Endothelial cell of umbilical vein (primary cell): ENCODE measurements around the gene CCDC97. TPM values are rescaled to one million over a fixed set of nuclear protein-coding genes. Genes with fewer than 3 reads are reported as not detected.

ENCODE experiments used
- BruUV-seq: library from RNA; stranded (reverse); fragments of 400-500 nt; replicated peaks from 2 replicates; lab custom pipeline; 2021; lab: Mats Ljungman, UMichigan
- CTCF ChIA-PET: fragments of 300-600, 350-600 bp; sonication (Branson Sonifier 250); formaldehyde crosslinking; loops from one replicate; lab custom pipeline; 2021; ENCODE audit warnings: antibody characterized with exemption, inconsistent platforms; lab: Charles Lee
- POLR2A ChIA-PET: fragments of 300-600, 350-600 bp; sonication (Branson Sonifier 250); formaldehyde crosslinking; loops from one replicate; lab custom pipeline; 2021; ENCODE audit warnings: antibody characterized with exemption, inconsistent platforms; lab: Charles Lee
- DNase-seq: peaks from one replicate; pipeline ENCODE4 v3.0.0-alpha.2; 2011; ENCODE audit warnings: low read depth, low spot score
- FAIRE-seq: peaks from 2 replicates; lab custom pipeline; 2011; peaks lifted over from hg19 to GRCh38; lab: Jason Lieb, UNC
- H2AFZ ChIP-seq: 2 replicates; pipeline ENCODE4 v1.6.0; 2012; ENCODE audit warnings: low read depth, low read length, control low read depth, inconsistent platforms
- H3K27ac ChIP-seq: 2 replicates; pipeline ENCODE4 v1.5.1; 2011; ENCODE audit warnings: low read depth, mild to moderate bottlenecking, control low read depth, low read length, moderate library complexity; ENCODE audit not compliant: insufficient read depth
- H3K27me3 ChIP-seq, 2 experiments: 2 replicates each; pipeline versions ENCODE4 v1.6.0 to v1.6.1; 2011; ENCODE audit warnings: low read length in 2 of 2, mixed read lengths in 1 of 2; ENCODE audit not compliant: control insufficient read depth in 2 of 2, insufficient read depth in 2 of 2
- H3K36me3 ChIP-seq, 2 experiments: 2 replicates in 1 of 2; 3 replicates in 1 of 2; pipeline ENCODE4 v1.5.1; 2011; ENCODE audit warnings: low read length in 2 of 2, mild to moderate bottlenecking in 1 of 2, moderate library complexity in 1 of 2; ENCODE audit not compliant: control insufficient read depth in 2 of 2, insufficient read depth in 2 of 2; ENCODE audit errors: extremely low read depth in 1 of 2
- H3K4me1 ChIP-seq: 3 replicates; pipeline ENCODE4 v1.5.1; 2011; ENCODE audit warnings: mild to moderate bottlenecking, low read length; ENCODE audit not compliant: control insufficient read depth, insufficient read depth; ENCODE audit errors: extremely low read depth
- H3K4me2 ChIP-seq: 2 replicates; pipeline ENCODE4 v1.6.1; 2011; ENCODE audit warnings: low read length, control low read depth, mixed read lengths; ENCODE audit not compliant: insufficient read depth
- H3K4me3 ChIP-seq, 3 experiments: fragments of 200-600 bp in 1 of 3; sonication (generic), shearing (Covaris generic) in 1 of 3; replicated peaks in 1 of 3; 2 replicates each; pipeline ENCODE4 v1.5.1; 2011 to 2016; ENCODE audit warnings: control low read depth in 3 of 3, low read length in 3 of 3, mild to moderate bottlenecking in 2 of 3, inconsistent platforms in 1 of 3, low read depth in 1 of 3, moderate library complexity in 1 of 3; ENCODE audit not compliant: insufficient read depth in 1 of 3
- H3K79me2 ChIP-seq: 2 replicates; pipeline ENCODE4 v1.6.0; 2012; ENCODE audit warnings: low read length, inconsistent platforms; ENCODE audit not compliant: control insufficient read depth, insufficient read depth
- H3K9ac ChIP-seq: replicated peaks from 2 replicates; pipeline ENCODE3; 2011; ENCODE audit warnings: low read length, control low read depth; ENCODE audit not compliant: insufficient read depth; ENCODE audit errors: extremely low read depth
- H3K9me1 ChIP-seq: replicated peaks from 3 replicates; pipeline ENCODE4 v1.6.0; 2011; ENCODE audit warnings: mild to moderate bottlenecking, low read length; ENCODE audit not compliant: control insufficient read depth, insufficient read depth; ENCODE audit errors: extremely low read depth
- H3K9me3 ChIP-seq: replicated peaks from 2 replicates; pipeline ENCODE4 v1.5.1; 2012; ENCODE audit warnings: low read length, inconsistent platforms; ENCODE audit not compliant: control insufficient read depth, insufficient read depth
- H4K20me1 ChIP-seq: replicated peaks from 2 replicates; pipeline ENCODE3; 2011; ENCODE audit warnings: mild to moderate bottlenecking, low read length; ENCODE audit not compliant: control insufficient read depth, insufficient read depth; ENCODE audit errors: extremely low read depth
- CTCF ChIP-seq, 2 donors: IDR thresholded peaks; 1 replicate in 1 of 2; 2 replicates in 1 of 2; pipeline ENCODE4 v1.5.1; 2011; ENCODE audit warnings: low read length in 2 of 2, mild to moderate bottlenecking in 2 of 2, moderate library complexity in 2 of 2, control low read depth in 1 of 2, inconsistent platforms in 1 of 2, low read depth in 1 of 2; ENCODE audit not compliant: insufficient read depth in 1 of 2; ENCODE audit errors: extremely low read depth in 1 of 2
- EZH2 ChIP-seq: IDR thresholded peaks from 2 replicates; pipeline ENCODE4 v1.6.1; 2012; ENCODE audit warnings: borderline replicate concordance, low read depth, mild to moderate bottlenecking, moderate library complexity, low read length, inconsistent platforms; ENCODE audit not compliant: severe bottlenecking
- FOS ChIP-seq: IDR thresholded peaks from 2 replicates; pipeline ENCODE4 v1.6.1; 2011; ENCODE audit warnings: mild to moderate bottlenecking, low read length, moderate library complexity, borderline replicate concordance; ENCODE audit not compliant: insufficient read depth
- GATA2 ChIP-seq: IDR thresholded peaks from 2 replicates; pipeline ENCODE4 v1.7.0; 2011; ENCODE audit warnings: low read depth, mild to moderate bottlenecking, moderate library complexity, mixed read lengths, low read length; ENCODE audit not compliant: insufficient read length, insufficient read depth
- JUN ChIP-seq: IDR thresholded peaks from 2 replicates; pipeline ENCODE4 v1.6.1; 2011; ENCODE audit warnings: borderline replicate concordance, low read depth; ENCODE audit not compliant: insufficient read length, insufficient read depth
- MAX ChIP-seq: IDR thresholded peaks from 2 replicates; pipeline ENCODE4 v1.6.1; 2011; ENCODE audit not compliant: insufficient read depth, insufficient read length
- MYC ChIP-seq: IDR thresholded peaks from one replicate; pipeline ENCODE4 v1.6.1; 2011; ENCODE audit warnings: mild to moderate bottlenecking, low read depth, low read length
- POLR2A ChIP-seq: IDR thresholded peaks from 2 replicates; pipeline ENCODE4 v1.6.1; 2012; ENCODE audit warnings: low read depth, mild to moderate bottlenecking, control low read depth, low read length
- POLR2AphosphoS5 ChIP-seq: IDR thresholded peaks from 2 replicates; pipeline ENCODE4 v1.6.1; 2012; ENCODE audit warnings: low read depth, mild to moderate bottlenecking, control low read depth, low read length, moderate library complexity; ENCODE audit not compliant: insufficient read depth
- dilution Hi-C: fragments of 300-500 bp; cut with MboI; formaldehyde crosslinking; loops from one replicate; pipeline ENCODE4 v1.15.0; 2019; ENCODE audit warnings: low sequenced_read_pairs; ENCODE audit not compliant: extremely low pct_ligation_motif_present
- intact Hi-C: fragments of 100-400 bp; cut with micrococcal nuclease; formaldehyde crosslinking; loops from one replicate; pipeline ENCODE4 v1.10.0; 2022
- polyA plus RNA-seq, 4 experiments: library from polyadenylated mRNA; depleted of rRNA in 3 of 4; stranded (reverse) in 3 of 4; unstranded in 1 of 4; fragments of >200 nt; gene quantifications; 2 replicates each; pipeline versions ENCODE4 v1.2.1 to v1.2.3, GENCODE V29; 2011 to 2012; ENCODE audit warnings: missing spikeins in 1 of 4
- total RNA-seq: library from RNA; stranded (reverse); gene quantifications from 2 replicates; pipeline ENCODE4 v1.2.3, GENCODE V29; 2021

Gene CCDC97
- total and polyA plus RNA-seq, 2 donors (not counting 3 experiments of a cell fraction or from before 2014, with no cell fraction given): 20.7 to 27.2 TPM

GRCh38 chr19:41362143-41362847 lies 52.3 kb downstream of the CCDC97 start:
- H4K20me1 ChIP-seq: no peaks in the 10 kb centered on the region
- no peak overlapping the region for H3K4me3 ChIP-seq
- H3K4me1 ChIP-seq: peaks cover 11% of the 10 kb centered on the region
- BruUV-seq: no TSS peak
- no peaks in the 10 kb centered on the region for H3K9me1 ChIP-seq
- no peak for TF ChIP-seq JUN
- no peak for TF ChIP-seq GATA2
- no peak for TF ChIP-seq EZH2
- TF ChIP-seq POLR2A: no peak
- no peak for TF ChIP-seq FOS
- TF ChIP-seq MYC: no peak
- no peak for TF ChIP-seq MAX
- no peak for TF ChIP-seq CTCF (IDR thresholded peaks at IDR 0.05; ENCODE audit: extremely low read depth in 1 of 2, insufficient read depth in 1 of 2, low read depth in 1 of 2, low read length in 2 of 2)
- no peak for TF ChIP-seq POLR2AphosphoS5
- H3K79me2 ChIP-seq: peaks cover 20% of the 10 kb centered on the region
- ChIA-PET CTCF (interaction anchor here (1.0 to 4.3 kb wide), 2 partner anchors 10 to 41 kb away, joined by 3 to 35 read pairs; partner anchors contain the start of gene TGFB1), POLR2A (no interaction called here)
- no peak for FAIRE-seq
- H2AFZ ChIP-seq: no peak overlapping the region
- dilution Hi-C loops (no loop called here), intact Hi-C loops (no loop called here)
- no peak overlapping the region for H3K27ac ChIP-seq
- H3K36me3 ChIP-seq: no peaks in the 10 kb centered on the region
- DNase-seq: no peak
- H3K4me2 ChIP-seq: no peak overlapping the region
- H3K9me3 ChIP-seq: no peaks in the 10 kb centered on the region
- H3K27me3 ChIP-seq: no peaks in the 10 kb centered on the region
- H3K9ac ChIP-seq: no peak overlapping the region
